ENCODE data around the gene KPNA6.

DNA sequence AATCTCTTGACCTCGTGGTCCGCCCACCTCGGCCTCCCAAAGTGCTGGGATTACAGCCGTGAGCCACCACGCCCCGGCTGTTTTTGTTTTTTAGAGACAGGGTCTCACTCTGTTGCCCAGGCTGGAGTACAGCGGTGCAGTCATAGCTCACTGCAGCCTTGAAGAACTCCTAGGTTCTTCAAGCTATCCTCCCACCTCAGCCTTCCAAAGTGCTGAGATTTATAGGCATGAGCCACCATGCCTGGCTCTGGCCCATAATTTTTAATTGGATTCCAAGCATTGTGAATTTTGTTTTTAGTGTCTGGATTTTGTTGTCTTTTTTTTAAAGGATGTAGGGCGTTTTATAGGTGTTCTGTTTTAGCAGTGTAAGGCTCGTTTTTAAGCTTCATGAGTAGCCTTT lies 43.0 kb downstream of the KPNA6 start:
- TF ChIP-seq, protein P1, sequence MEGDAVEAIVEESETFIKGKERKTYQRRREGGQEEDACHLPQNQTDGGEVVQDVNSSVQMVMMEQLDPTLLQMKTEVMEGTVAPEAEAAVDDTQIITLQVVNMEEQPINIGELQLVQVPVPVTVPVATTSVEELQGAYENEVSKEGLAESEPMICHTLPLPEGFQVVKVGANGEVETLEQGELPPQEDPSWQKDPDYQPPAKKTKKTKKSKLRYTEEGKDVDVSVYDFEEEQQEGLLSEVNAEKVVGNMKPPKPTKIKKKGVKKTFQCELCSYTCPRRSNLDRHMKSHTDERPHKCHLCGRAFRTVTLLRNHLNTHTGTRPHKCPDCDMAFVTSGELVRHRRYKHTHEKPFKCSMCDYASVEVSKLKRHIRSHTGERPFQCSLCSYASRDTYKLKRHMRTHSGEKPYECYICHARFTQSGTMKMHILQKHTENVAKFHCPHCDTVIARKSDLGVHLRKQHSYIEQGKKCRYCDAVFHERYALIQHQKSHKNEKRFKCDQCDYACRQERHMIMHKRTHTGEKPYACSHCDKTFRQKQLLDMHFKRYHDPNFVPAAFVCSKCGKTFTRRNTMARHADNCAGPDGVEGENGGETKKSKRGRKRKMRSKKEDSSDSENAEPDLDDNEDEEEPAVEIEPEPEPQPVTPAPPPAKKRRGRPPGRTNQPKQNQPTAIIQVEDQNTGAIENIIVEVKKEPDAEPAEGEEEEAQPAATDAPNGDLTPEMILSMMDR (conservative IDR thresholded peaks at IDR 0.05; ENCODE audit: low read length): no peak
- no peak for TF ChIP-seq EZH2phosphoT487 (IDR thresholded peaks at IDR 0.05; ENCODE audit: borderline replicate concordance, low read depth, low read length)
